GM12865 (cell line): ENCODE measurements around the gene PRRT1B.

Experiments
- DNase-seq: peaks from one replicate; pipeline ENCODE4 v3.0.0; 2010; ENCODE audit warnings: low read depth
- H3K4me3 ChIP-seq: 2 replicates; pipeline ENCODE4 v1.5.1; 2011; ENCODE audit warnings: mild to moderate bottlenecking, low read depth, low read length, control low read depth
- CTCF ChIP-seq: IDR thresholded peaks from 2 replicates; pipeline ENCODE4 v1.5.1; 2011; ENCODE audit warnings: low read length, control low read depth, low read depth, inconsistent platforms; ENCODE audit not compliant: insufficient read depth; ENCODE audit errors: missing control alignments

PRRT1B gene

DNA sequence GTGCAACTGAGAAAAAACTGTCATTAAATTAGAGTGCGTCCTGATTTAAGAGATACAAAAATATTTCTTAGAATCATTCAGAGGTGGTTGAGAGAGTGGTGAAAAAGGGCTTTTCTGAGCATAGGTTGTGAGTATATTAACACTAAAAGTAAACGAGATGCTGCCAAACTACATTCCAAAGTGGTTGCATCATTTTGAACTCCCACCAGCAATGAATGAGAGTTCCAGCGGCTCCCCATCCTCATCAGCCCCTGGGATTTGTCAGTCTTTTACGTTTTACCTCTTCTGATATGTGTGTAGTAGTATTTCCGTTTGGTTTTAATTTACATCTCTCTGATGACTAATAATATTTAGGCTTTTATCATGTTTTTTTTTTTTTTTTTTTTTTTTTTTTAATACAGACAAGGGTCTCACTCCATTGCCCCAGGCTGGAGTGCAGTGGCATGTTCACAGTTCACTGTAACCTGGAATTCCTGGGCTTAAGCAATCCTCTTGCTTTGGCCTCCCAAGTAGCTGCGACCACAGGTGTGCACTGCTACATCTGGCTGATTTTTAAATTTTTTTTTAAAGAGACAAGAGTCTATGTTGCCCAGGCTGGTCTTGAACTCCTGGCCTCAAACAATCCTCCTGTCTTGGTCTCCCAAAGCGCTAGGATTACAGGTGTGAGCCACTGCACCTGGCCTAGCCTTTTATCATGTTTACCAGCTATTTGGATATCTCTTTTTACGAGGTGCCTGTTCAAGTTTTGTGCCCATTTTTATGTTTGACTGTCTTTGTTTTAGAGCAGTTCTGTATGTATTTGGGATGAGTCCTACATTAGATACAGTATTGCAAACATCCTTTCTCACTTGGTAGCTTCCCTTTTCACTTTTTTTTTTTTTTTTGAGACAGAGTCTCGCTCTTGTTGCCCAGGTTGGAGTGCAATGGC lies 17.0 kb downstream of the PRRT1B start:
- no peak for DNase-seq

GRCh38 chr9:131565369-131565768 lies 20.0 kb downstream of the PRRT1B start:
- H3K4me3 ChIP-seq: no peak overlapping the region
- no peak for TF ChIP-seq CTCF
- DNase-seq: peak; percentile 55

More for the DNA sequence above, 17.0 kb downstream of the PRRT1B start:
- TF ChIP-seq CTCF: no peak
- no peak overlapping the region for H3K4me3 ChIP-seq

DNA sequence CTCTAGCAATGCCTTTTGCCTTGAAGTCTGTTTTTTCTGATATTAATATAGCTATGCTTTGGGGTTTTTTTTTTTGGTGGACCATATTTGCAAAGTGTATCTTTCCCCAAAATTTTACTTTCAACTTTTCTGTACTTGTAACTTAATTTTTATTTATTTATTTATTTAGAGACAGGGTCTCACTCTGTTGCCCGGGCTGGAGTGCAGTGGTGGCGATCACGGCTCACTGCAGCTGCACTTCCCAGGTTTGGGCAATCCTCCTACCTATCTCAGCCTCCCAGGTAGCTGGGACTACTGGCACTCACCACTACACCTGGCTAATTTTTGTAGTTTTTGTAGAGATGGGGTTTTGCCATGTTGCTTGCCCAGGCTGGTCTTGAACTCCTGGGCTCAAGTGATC lies 20.8 kb downstream of the PRRT1B start:
- no peak for DNase-seq
- no peak overlapping the region for H3K4me3 ChIP-seq
- no peak for TF ChIP-seq CTCF

- no peak for DNase-seq
- TF ChIP-seq CTCF: no peak
- no peak overlapping the region for H3K4me3 ChIP-seq
These were observed 22.6 kb downstream of the PRRT1B start for GRCh38 chr9:131567910-131568309.

DNA sequence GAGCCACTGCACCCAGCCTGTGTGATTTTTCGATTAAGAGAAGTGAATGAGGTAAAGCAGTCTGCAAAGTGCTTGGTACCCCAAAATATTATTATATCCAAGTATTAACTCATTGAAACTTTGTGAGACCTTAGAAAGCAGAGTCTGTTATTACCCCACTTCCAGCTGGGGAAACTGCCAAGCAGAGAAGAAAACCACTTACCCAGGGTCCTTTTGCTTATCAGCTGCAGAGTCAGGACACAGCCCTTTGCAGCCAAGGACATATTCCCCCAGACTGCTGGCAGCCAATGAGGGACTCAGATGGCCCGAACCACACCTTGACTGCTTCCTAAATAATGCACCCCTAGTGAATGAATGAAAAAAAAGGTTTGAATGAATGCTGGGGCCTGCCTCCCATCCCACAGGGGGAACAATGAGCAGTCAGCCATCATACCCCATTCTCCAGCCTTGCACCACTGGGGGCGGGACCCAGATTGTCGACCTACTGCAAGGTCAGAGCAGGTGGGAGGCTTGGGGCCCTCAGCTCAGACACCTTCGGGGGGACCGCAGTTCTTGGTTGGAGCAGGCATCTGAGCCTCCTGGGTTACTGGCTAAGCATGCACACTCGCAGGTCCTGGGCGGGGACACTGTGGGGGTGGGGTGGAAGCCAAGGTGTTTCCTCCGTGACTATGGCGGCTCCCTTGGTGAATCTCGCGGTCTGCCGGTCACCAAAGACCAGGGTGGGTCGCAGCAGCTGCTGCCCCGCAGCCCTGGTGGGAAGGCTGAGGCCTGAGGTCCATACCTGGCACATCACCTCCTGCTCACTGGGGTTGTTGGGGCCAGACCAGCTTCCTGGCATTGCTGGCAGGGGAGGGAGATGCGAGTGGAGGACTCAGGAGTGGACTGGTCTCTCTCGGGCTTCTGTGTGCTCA lies 29.7 kb downstream of the PRRT1B start:
- DNase-seq: no peak
- no peak overlapping the region for H3K4me3 ChIP-seq
- no peak for TF ChIP-seq CTCF

DNA sequence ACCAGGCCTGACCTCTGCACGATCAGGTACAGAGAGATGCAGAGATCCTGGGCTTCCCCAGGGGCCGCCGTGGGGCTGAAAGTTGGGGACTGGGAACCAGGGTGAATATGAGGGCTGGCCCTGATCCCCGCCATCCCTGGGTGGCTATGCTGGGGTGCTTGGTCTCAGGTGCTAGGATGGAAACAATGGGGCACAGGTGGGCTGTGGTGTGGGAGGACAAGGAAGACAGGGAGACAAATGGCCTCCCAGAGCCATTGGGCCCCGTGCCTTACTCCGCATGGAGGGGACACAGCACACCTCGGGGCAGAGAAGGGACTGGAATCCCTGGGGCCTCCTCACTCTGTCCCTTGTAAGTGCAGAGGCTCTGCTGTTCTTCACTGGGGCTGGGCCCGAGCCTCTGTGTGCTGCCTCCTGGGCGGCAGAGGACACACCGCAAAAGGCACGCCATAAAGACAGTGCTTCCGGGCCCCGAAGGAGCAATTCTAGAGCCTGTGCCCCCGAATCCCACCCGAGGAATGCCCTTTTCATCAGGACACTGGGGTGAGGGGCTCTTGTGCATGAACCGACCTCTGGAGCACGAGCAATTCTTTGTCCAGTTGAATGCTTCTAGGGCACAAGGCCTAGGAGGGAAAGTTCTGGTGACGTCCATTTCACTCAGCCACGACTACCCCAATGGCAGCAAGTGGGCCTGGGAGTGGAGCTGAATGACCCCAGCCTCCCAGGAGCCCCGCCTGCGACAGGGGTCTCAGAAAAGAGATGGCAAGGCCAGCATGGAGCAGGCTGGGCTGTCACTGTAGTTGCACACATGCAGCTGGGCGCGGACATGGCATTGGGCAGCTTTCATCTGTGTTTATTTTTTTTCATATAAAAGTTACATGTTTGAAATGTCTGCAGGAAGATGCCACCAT lies 30.9 kb downstream of the PRRT1B start:
- TF ChIP-seq CTCF: no peak
- H3K4me3 ChIP-seq: no peak overlapping the region
- no peak for DNase-seq
